Ovary (tissue), 3 donors: ENCODE results near the gene TBC1D5.

Source experiments
- EP300 ChIP-seq: sonication (generic); formaldehyde crosslinking; IDR thresholded peaks from one replicate; pipeline ENCODE4 v1.6.1; 2017; ENCODE audit warnings: antibody characterized with exemption
- POLR2A ChIP-seq: fragments of 450-650 bp; IDR thresholded peaks from one replicate; pipeline ENCODE4 v1.6.1; 2017; ENCODE audit warnings: antibody characterized with exemption, mild to moderate bottlenecking, moderate library complexity
- TF ChIP-seq, protein P1 (sequence below), 3 donors: fragments of 450-650 bp in 2 of 3; fragments of 200-600 bp in 1 of 3; IDR thresholded peaks; one replicate each; pipeline versions ENCODE4 v1.5.1 to v1.8.0; 2016 to 2022; ENCODE audit warnings: antibody characterized with exemption in 3 of 3, mild to moderate bottlenecking in 1 of 3
- donor health status: DM: no; HTN: no; CAD: no.

- TF ChIP-seq, protein P1, sequence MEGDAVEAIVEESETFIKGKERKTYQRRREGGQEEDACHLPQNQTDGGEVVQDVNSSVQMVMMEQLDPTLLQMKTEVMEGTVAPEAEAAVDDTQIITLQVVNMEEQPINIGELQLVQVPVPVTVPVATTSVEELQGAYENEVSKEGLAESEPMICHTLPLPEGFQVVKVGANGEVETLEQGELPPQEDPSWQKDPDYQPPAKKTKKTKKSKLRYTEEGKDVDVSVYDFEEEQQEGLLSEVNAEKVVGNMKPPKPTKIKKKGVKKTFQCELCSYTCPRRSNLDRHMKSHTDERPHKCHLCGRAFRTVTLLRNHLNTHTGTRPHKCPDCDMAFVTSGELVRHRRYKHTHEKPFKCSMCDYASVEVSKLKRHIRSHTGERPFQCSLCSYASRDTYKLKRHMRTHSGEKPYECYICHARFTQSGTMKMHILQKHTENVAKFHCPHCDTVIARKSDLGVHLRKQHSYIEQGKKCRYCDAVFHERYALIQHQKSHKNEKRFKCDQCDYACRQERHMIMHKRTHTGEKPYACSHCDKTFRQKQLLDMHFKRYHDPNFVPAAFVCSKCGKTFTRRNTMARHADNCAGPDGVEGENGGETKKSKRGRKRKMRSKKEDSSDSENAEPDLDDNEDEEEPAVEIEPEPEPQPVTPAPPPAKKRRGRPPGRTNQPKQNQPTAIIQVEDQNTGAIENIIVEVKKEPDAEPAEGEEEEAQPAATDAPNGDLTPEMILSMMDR (IDR thresholded peaks at IDR 0.05): no peak
- TF ChIP-seq POLR2A (no peak), EP300 (no peak)
These were observed 156.8 kb downstream of the TBC1D5 start for GRCh38 chr3:17585394-17586325.
